Stimulated activated CD8-positive, alpha-beta memory T cell treated with anti-CD3 and anti-CD28 coated beads, Interleukin-4, amount 100 ng/mL, for 1 hour (primary cell): Measurements from ENCODE around the gene NPC1L1.
"Not testable (repeated sequence)": the region's sequence is repeated elsewhere in the genome, so short reads cannot be mapped to it uniquely, and the experiment has no call there.

Source experiments
- DNase-seq, 2 donors: peaks; one replicate each; pipeline ENCODE4 v3.0.0-alpha.2; 2020; ENCODE audit warnings: low read depth in 2 of 2, low spot score in 1 of 2

The NPC1L1 gene

GRCh38 chr7:44506592-44507288 is 34.4 kb downstream of the NPC1L1 start:
- not testable (repeated sequence) for DNase-seq

DNA sequence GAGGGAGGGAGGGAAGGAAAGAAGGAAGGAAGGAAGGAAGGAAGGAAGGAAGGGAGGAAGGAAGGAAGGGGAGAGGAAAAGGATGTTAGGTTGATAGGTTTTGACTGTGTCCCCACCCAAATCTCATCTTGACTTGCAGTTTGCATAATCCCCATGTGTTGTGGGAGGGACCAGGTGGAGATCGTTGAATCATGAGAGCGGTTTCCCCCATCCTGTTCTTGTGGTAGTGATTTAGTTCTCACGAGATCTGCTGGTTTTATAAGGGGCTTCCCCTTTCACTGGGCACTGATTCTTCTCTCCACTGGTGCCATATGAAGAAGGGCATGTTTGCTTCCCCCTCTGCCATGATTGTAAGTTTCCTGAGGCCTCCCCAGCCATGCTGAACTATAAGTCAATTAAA is 35.5 kb downstream of the NPC1L1 start:
- DNase-seq: no peak

- DNase-seq: no peak
Measured at GRCh38 chr7:44498230-44498954, 42.7 kb downstream of the NPC1L1 start.

DNA sequence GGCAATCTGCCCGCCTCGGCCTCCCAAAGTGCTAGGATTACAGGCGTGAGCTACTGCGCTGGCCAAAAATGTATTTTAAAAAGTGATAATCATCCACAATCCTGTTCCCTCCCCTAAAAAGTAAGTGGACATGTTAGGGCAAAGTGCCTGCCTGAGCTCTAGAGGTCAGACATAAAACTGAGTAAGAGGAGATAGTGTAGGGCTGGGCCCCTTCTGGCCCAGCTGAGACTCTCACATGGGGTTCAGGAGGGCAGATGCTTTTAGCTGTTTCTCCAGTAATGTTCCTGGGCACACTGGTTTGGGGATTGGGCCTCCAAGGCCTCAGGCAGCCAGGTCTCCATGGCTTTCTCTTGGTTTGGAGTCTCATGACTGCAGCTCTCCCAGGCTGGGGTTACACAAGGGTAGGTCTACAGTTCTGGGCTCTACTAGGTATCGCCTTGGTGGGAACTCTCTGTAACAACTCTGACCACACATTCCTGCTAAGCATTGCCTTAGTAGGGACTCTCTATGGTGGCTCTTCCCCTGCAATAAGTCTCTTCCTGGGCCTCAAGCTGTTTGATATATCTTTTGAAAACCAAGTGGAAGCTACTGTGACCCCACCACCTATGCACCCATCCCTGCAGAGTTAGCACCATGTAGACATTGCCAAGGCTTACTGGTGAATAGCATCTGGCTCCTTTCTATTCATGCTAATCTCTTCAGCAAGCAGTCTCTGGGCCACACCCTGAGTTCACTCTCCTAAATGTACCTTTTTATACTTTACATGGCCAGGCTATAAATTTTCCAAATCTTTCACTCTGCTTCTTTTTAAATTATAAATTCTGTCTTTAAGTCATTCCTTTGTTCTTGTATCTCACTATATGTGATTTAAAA is 43.7 kb downstream of the NPC1L1 start:
- no peak for DNase-seq

DNA sequence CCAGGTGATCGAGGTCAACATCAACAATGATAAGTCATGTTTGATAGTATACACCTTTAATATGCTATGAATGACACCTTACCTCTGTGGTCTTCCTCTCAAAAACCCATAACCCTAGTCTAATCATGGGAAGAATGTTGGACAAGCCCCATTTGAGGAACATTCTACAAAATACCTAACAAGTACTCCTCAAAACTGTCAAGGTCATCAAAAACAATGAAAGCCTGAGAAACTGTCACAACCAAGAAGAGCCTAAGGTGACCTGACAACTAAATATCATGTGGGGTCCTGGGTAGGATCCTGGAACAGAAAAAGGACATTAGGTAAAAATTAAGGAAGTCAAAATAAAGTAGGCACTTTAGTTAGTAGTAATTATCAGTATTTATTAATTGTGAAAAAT is 44.7 kb downstream of the NPC1L1 start:
- no peak for DNase-seq

GRCh38 chr7:44494960-44495359 is 46.2 kb downstream of the NPC1L1 start:
- DNase-seq: no peak

- no peak for DNase-seq
Measured at GRCh38 chr7:44491229-44491628, 49.9 kb downstream of the NPC1L1 start.

GRCh38 chr7:44490351-44491200 is 50.6 kb downstream of the NPC1L1 start, which contains the start of gene NUDCD3:
Gene NUDCD3 (minus strand): TSS chr7:44490658. CDS start chr7:44490600, 58 bp downstream.
- DNase-seq: peak; percentile 66 to 67

GRCh38 chr7:44489955-44490350 is 51.2 kb downstream of the NPC1L1 start:
- peak; percentile 4 to 7 for DNase-seq

DNA sequence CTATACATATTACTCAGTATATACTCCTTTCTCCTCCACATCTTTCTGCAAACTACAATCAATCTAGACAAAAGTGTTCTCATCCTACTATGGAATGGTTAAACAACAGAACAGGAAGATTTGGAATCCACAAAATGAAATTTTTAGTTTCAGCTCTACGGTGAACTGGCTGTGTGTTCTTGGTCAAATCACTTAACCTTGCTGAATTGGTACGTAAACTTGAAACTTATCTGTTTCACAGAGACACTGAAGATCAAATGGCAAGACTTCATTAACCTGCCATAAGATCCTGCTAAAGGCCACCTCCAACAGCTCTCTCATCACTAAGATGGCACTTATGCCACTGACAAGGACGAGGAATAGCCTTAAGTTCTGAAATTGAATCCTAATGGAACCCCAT is 52.2 kb downstream of the NPC1L1 start:
- no peak for DNase-seq

DNA sequence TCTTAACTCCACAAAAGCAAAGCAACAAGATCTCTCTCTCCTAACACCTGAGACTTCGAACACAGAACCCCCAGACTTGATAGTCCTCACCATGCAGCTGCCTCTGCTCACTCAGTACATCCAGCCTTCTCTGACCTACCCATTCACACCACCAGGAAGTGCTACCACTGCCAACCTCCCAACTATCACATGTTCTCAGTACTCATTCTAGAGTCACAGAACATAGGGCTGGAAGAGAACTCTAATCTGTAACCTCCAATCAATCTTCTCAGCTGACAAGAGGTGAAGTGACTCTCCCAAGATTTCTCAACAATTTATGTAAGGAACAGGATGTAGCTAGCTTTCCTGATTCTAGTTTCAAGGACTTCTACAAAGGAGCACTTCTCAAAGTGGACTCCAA is 54.4 kb downstream of the NPC1L1 start:
- no peak for DNase-seq

DNA sequence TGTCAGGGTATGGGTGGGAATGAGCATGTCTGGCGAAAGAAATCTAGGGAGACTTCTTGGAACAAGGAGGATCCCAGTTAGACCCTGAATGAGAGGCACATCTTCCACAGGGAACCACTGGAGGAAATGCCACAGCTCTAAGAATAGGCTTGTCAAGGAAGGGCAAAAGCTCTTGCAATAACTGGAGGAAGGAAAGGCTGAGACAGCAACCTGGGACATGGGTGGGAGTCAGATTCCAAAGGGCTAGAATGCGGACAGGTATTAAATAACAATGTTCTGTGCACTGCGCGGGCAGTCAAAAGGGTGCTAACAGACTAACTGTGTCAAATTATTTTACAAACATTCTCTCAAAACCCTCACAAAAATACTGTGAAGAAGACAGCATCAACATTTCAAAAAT is 55.1 kb downstream of the NPC1L1 start:
- no peak for DNase-seq

- DNase-seq: no peak
Measured at GRCh38 chr7:44484482-44485313, 56.4 kb downstream of the NPC1L1 start.

- no peak for DNase-seq
Measured at GRCh38 chr7:44482502-44483485, 58.3 kb downstream of the NPC1L1 start.

GRCh38 chr7:44477938-44478337 is 63.2 kb downstream of the NPC1L1 start:
- DNase-seq: no peak

DNA sequence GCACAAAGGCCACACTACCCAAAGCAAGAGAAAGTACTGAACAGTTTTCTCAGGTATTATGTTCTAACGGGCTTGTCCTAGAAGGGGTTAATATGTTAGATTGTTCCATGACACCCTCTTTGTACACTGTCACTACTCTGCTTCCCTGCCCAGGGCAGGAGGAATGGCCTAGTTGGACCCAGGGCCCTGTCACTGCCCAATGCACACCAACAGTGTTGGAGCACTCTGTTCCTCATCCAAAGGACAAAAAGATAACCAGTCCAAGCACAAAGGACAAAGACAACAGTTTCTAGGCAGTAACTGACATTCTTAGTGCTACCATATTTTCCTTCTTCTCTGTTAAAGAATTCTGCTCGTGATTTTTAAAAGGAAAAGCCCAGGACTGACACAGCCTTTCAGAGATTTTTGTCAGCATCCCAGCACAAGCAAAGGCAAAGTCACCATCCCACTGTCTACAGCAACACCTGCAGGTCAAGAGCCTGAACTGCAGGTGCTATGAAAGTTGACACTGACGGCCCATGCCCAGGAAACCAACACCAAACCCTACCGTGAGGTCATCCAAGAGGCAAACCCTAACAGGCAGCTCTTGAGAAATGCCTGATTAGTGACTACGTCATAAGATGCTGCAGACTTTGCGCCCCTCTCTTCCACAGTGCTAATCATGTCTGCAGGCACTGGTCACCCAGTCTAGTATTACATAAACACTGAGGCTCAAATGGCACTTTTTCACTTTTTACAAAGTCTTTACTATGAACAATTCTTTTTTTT is 63.9 kb downstream of the NPC1L1 start:
- peak; percentile 7 to 24 for DNase-seq

DNA sequence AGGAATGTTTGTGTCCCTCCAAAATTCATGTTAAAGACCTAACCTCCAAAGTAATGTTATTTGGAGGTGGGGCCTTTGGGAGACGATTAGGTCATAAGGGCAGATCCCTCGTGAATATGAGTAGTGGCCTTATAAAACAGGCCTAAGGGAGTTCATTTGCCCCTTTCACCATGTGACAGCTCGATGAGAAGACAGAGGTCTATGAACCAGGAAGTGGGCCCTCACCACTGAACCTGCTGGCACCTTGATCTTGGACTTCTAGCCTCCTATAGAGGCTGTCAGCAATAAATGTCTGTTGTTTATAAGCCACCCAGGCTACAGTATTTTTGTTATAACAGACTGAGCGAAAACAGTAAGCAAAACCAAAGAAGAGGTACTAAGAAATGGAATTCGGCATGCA is 64.8 kb downstream of the NPC1L1 start:
- DNase-seq: no peak

DNA sequence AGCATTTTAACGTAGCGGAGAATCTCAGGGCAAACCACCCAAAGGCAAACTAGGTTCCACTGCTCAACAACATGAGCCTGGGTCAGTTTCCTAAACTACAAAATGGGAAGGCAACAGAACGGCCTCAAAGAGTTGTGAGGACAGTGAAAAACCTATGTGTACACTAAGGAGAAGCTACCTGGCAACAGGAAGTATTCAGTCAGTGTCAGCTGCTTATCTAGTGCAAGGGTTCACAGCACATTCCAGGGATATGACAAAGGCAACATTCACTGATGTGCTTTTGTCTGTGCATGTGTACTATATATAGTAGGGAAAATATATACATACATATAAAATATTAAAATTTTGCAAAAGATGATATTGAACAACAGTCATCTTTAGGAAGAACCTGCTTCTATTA is 67.8 kb downstream of the NPC1L1 start:
- no peak for DNase-seq
